GM18873 (cell line): ENCODE data around the gene KANK3.
"Not testable (repeated sequence)": the region's sequence is repeated elsewhere in the genome, so short reads cannot be mapped to it uniquely, and the experiment has no call there.

Source experiments
- ATAC-seq: cut with Tn5 transposase; IDR thresholded peaks from one replicate; pipeline ENCODE4 v1.9.1; 2021; ENCODE audit warnings: mild to moderate bottlenecking, moderate library complexity, moderate number of reproducible peaks; ENCODE audit not compliant: unreplicated experiment, low FRiP score

KANK3 gene

GRCh38 chr19:8342684-8343482 is at the start of gene KANK3:
TSS of gene KANK3 (minus strand) at chr19:8343262. CDS start at chr19:8337828, 5,434 bp downstream.
- no peak for ATAC-seq

- ATAC-seq: no peak
Observed at GRCh38 chr19:8392017-8392591, 49.0 kb upstream of the KANK3 start.

GRCh38 chr19:8391198-8392016 is 48.3 kb upstream of the KANK3 start:
- ATAC-seq: no peak

- peak; percentile 20 for ATAC-seq
Observed at GRCh38 chr19:8390617-8390981, 47.5 kb upstream of the KANK3 start.

GRCh38 chr19:8389891-8390616 is 47.0 kb upstream of the KANK3 start, which contains the start of gene RAB11B:
TSS of gene RAB11B (plus strand) at chr19:8390360. CDS start at chr19:8390417, 57 bp downstream.
- ATAC-seq: peak; percentile 89

GRCh38 chr19:8388612-8388958 is 45.5 kb upstream of the KANK3 start:
- no peak for ATAC-seq

GRCh38 chr19:8387688-8388611 is 44.9 kb upstream of the KANK3 start:
- ATAC-seq: no peak

GRCh38 chr19:8386990-8387389 is 43.9 kb upstream of the KANK3 start:
- no peak for ATAC-seq

- ATAC-seq: not testable (repeated sequence)
Observed at GRCh38 chr19:8386419-8386818, 43.4 kb upstream of the KANK3 start.

- not testable (repeated sequence) for ATAC-seq
Observed at GRCh38 chr19:8385566-8385965, 42.5 kb upstream of the KANK3 start.

GRCh38 chr19:8385103-8385502 is 42.0 kb upstream of the KANK3 start:
- ATAC-seq: not testable (repeated sequence)

GRCh38 chr19:8384569-8384968 is 41.5 kb upstream of the KANK3 start:
- ATAC-seq: not testable (repeated sequence)

GRCh38 chr19:8379156-8379891 is 36.3 kb upstream of the KANK3 start:
- ATAC-seq: not testable (repeated sequence)

GRCh38 chr19:8377598-8377997 is 34.5 kb upstream of the KANK3 start:
- no peak for ATAC-seq

- not testable (repeated sequence) for ATAC-seq
Observed at GRCh38 chr19:8376373-8376974, 33.4 kb upstream of the KANK3 start.

GRCh38 chr19:8375766-8376165 is 32.7 kb upstream of the KANK3 start:
- not testable (repeated sequence) for ATAC-seq

- ATAC-seq: no peak
Observed at GRCh38 chr19:8373867-8374813, 31.1 kb upstream of the KANK3 start.
